ENCODE results near the gene BSN.
"Not testable (repeated sequence)": the region's sequence is repeated elsewhere in the genome, so short reads cannot be mapped to it uniquely, and the experiment has no call there.

The BSN gene

GRCh38 chr3:49688338-49689045 is 134.2 kb downstream of the BSN start:
- Histone ChIP-seq H3K9ac (ENCODE audit: low read depth in 1 of 2, low read length in 2 of 2) (peak overlapping the region; percentile 63 to 87), H3K36me3 (ENCODE audit: control insufficient read depth in 1 of 2, insufficient read depth in 2 of 2, low read length in 2 of 2) (peaks cover 5 to 11% of the 10 kb centered on the region in 2 donors), H3K4me1 (ENCODE audit: control insufficient read depth in 1 of 2, insufficient read depth in 2 of 2, low read length in 2 of 2) (peaks cover 0 to 35% of the 10 kb centered on the region in 2 donors), H3K4me3 (ENCODE audit: low read depth in 1 of 2, low read length in 2 of 2) (peak overlapping the region; percentile 75 to 96)
- not testable (repeated sequence) for H3K27ac ChIP-seq (ENCODE audit: low read depth, low read length); H3K27me3 ChIP-seq (ENCODE audit: control insufficient read depth in 1 of 2, insufficient read depth in 2 of 2, low read length in 2 of 2); H3K9me3 ChIP-seq (ENCODE audit: control insufficient read depth in 1 of 2, low read length in 2 of 2)

DNA sequence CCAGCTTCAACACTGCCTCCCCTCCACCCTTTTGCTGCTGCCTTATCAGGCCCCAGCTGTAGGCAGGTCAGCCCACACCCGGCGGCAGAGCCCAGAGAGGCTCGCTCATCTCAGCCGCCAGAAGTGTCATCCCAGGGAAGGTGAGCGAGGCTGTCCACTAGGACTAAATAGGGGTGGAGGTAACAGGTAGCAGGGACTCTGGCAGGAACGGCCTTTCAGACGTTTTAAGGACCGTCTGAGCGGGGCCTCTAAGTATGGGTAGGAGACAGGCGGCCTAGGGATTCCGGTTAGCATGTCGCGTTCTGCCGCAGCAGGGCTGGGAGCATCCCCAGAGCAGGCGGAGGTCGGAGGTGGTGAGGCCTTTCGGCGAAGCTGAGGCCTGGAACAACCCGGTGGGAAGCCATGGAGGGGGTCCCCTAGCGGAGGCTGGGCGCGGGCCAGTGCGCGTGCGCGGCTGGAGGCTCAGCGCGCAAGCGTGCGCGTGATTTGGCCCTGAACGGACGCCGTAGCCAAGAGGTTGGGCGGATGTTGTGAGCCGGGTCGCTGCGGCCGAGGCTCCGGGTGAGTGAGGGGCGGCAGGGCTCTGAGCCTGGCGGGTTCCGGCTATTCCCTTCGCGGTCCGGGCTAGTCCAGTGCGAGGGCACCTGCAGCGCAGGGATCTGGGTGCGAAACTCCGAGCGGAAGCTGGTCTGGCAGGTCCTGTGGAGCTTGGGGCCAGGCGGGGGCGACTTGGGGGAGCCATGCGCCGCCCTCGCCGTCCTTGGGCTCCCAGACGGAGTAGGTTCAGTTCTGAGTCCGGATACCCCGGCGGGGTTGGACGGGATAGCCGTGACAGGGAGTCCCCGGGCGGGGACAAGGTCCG is 135.0 kb downstream of the BSN start, which contains the start of the genes MST1 and RNF123:
Gene MST1, minus strand, starts transcription at position 429 of the 862 bp plus-strand sequence. CDS start 783 bp downstream, outside the sequence.
Gene RNF123, plus strand, starts transcription at position 512 of the 862 bp plus-strand sequence. CDS start 1,609 bp downstream, outside the sequence.
- H3K27me3 ChIP-seq (ENCODE audit: control insufficient read depth in 1 of 2, insufficient read depth in 2 of 2, low read length in 2 of 2) = no peaks in the 10 kb centered on the region

DNA sequence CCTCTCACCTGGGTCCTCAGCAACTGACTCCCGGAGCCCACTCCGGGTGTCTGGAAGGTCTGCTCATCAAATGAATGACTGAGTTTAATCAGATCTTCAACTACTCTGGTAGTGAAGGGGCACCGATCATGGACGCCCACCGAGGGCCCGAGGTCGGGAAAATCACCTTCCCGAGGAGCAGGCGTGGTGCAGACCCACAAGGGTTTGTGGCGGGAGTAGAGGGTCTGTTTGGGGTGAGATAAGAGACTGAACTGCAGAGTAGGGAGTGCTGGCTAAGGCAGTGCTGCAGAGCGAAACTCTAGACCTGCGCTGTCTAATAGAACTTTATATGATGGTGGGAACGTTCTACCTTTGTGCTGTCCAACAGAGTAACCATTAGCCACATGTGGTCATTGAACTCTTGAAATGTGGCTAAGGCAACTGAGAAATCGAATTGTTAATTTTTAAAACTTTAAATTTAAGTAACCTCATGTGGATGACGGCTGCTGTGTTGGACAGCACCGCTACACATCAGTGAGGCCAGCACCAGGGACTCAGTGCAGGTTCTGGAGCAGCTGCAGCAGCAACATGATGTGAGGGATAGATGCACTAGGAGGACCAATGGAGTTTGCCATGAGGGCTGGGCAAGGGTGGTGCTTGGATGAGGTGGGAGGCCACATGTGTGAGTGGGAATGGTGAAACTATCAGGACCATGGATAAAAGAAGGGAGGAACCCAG is 135.8 kb downstream of the BSN start:
- not testable (repeated sequence) for H3K27me3 ChIP-seq (ENCODE audit: control insufficient read depth in 1 of 2, insufficient read depth in 2 of 2, low read length in 2 of 2); H3K9me3 ChIP-seq (ENCODE audit: control insufficient read depth in 1 of 2, low read length in 2 of 2); H3K36me3 ChIP-seq (ENCODE audit: control insufficient read depth in 1 of 2, insufficient read depth in 2 of 2, low read length in 2 of 2); H3K27ac ChIP-seq (ENCODE audit: low read depth, low read length)
- Histone ChIP-seq H3K9ac (ENCODE audit: low read depth in 1 of 2, low read length in 2 of 2) (peak overlapping the region; percentile 63 to 87), H3K4me3 (ENCODE audit: low read depth in 1 of 2, low read length in 2 of 2) (peak overlapping the region; percentile 75 to 96), H3K4me1 (ENCODE audit: control insufficient read depth in 1 of 2, insufficient read depth in 2 of 2, low read length in 2 of 2) (peaks cover 0 to 35% of the 10 kb centered on the region in 2 donors)

More for the DNA sequence above, 135.0 kb downstream of the BSN start, which contains the start of the genes MST1 and RNF123:
- H3K9ac ChIP-seq (ENCODE audit: low read depth in 1 of 2, low read length in 2 of 2) = peak within 1 kb of the TSS; percentile 63 to 87
- no peaks in the 10 kb centered on the region for H3K9me3 ChIP-seq (ENCODE audit: control insufficient read depth in 1 of 2, low read length in 2 of 2)
- peak within 1 kb of the TSS; percentile 75 to 96 for H3K4me3 ChIP-seq (ENCODE audit: low read depth in 1 of 2, low read length in 2 of 2)
- H3K27ac ChIP-seq (ENCODE audit: low read depth, low read length) = peak within 1 kb of the TSS; percentile 60
- H3K4me1 ChIP-seq (ENCODE audit: control insufficient read depth in 1 of 2, insufficient read depth in 2 of 2, low read length in 2 of 2) = peaks cover 0 to 35% of the 10 kb centered on the region in 2 donors
- H3K36me3 ChIP-seq (ENCODE audit: control insufficient read depth in 1 of 2, insufficient read depth in 2 of 2, low read length in 2 of 2) = peaks cover 0 to 5% of the 10 kb centered on the region in 2 donors

DNA sequence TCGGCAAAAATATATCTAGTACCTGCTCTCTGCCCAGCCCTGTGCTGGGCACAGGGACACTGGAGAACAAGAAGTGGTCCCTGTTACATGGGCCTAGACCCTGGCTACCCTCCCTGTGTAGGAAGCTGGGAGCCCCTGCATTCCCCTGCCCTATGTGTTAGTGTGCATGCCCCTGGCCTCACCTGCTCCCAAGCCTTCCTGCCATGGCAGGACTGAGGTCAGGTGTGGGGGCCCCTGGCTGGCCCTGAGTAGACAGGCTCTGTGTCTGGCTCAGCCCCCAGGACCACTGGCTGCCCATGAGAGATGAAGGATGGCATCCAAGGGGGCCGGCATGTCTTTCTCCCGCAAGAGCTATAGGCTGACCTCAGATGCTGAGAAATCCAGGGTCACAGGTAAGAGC is 136.6 kb downstream of the BSN start:
- H3K4me1 ChIP-seq (ENCODE audit: control insufficient read depth in 1 of 2, insufficient read depth in 2 of 2, low read length in 2 of 2) = peaks cover 0 to 35% of the 10 kb centered on the region in 2 donors
- H3K9ac ChIP-seq (ENCODE audit: low read depth in 1 of 2, low read length in 2 of 2) = peak overlapping the region in 1 of 2 donors; percentile 38
- H3K9me3 ChIP-seq (ENCODE audit: control insufficient read depth in 1 of 2, low read length in 2 of 2) = not testable (repeated sequence)

DNA sequence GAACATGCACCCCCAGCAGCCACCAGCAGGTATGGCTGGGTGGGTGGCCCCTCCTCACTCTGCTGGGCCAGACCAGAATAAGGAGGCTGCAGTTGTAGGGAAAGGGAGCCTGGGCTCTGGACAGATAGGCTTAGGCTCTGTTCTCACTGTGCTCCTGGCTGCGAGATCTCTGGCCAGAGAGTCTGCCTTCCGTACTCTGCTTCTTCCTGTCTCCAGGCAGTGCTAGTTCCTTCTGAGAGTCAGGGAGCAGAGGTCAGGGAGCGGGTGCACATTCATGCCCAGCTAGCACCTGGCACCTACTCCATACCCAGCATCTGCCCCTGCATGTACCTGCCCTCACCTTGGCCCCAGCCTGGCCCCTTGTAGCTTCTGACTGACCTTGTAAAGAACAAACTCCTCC is 137.2 kb downstream of the BSN start:
- H3K9me3 ChIP-seq (ENCODE audit: control insufficient read depth in 1 of 2, low read length in 2 of 2); H3K36me3 ChIP-seq (ENCODE audit: control insufficient read depth in 1 of 2, insufficient read depth in 2 of 2, low read length in 2 of 2); H3K27ac ChIP-seq (ENCODE audit: low read depth, low read length); H3K27me3 ChIP-seq (ENCODE audit: control insufficient read depth in 1 of 2, insufficient read depth in 2 of 2, low read length in 2 of 2); H3K4me3 ChIP-seq (ENCODE audit: low read depth in 1 of 2, low read length in 2 of 2): not testable (repeated sequence)
- Histone ChIP-seq H3K9ac (ENCODE audit: low read depth in 1 of 2, low read length in 2 of 2) (peak overlapping the region in 1 of 2 donors; percentile 38), H3K4me1 (ENCODE audit: control insufficient read depth in 1 of 2, insufficient read depth in 2 of 2, low read length in 2 of 2) (peaks cover 0 to 35% of the 10 kb centered on the region in 2 donors)

More for the DNA sequence above, 136.6 kb downstream of the BSN start:
- not testable (repeated sequence) for H3K27ac ChIP-seq (ENCODE audit: low read depth, low read length); H3K27me3 ChIP-seq (ENCODE audit: control insufficient read depth in 1 of 2, insufficient read depth in 2 of 2, low read length in 2 of 2); H3K36me3 ChIP-seq (ENCODE audit: control insufficient read depth in 1 of 2, insufficient read depth in 2 of 2, low read length in 2 of 2)
- H3K4me3 ChIP-seq (ENCODE audit: low read depth in 1 of 2, low read length in 2 of 2) = peak overlapping the region; percentile 13 to 21

DNA sequence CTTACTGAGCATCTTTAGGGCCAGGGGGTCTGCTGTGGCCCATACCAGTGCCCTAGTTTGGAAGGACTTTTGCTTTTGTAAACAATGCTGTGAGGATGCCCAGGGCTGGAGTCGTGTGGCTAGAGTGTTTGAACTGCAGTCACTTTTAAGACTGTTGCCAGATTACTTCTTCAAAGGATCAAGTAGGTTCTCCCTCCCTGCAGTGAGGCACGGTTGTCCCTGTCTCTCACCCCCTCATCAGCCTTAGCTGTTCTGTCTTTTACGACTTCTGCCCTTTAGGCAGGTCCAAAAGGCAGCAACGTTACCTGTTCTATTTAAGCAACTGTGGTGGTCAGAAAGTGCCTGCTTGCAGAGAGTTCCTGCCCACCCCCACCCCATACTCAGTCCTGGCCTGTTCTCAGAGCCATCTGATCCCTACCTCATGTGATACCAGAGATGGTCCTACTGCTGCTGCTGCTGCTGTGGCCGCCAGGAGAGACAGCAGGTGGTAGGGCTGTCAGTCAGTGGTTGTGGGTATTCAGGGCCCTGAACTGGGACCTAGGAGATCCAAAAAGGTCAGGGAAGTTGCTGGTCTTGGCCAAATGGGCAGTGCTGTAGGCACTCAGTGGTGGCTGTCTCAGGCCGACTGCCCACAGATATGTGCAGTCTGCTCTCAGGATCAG is 140.3 kb downstream of the BSN start:
- Histone ChIP-seq H3K4me1 (ENCODE audit: control insufficient read depth in 1 of 2, insufficient read depth in 2 of 2, low read length in 2 of 2) (peaks cover 0 to 19% of the 10 kb centered on the region in 2 donors), H3K36me3 (ENCODE audit: control insufficient read depth in 1 of 2, insufficient read depth in 2 of 2, low read length in 2 of 2) (peaks cover 3 to 23% of the 10 kb centered on the region in 2 donors)
- H3K4me3 ChIP-seq (ENCODE audit: low read depth in 1 of 2, low read length in 2 of 2); H3K9ac ChIP-seq (ENCODE audit: low read depth in 1 of 2, low read length in 2 of 2); H3K27ac ChIP-seq (ENCODE audit: low read depth, low read length); H3K27me3 ChIP-seq (ENCODE audit: control insufficient read depth in 1 of 2, insufficient read depth in 2 of 2, low read length in 2 of 2); H3K9me3 ChIP-seq (ENCODE audit: control insufficient read depth in 1 of 2, low read length in 2 of 2): not testable (repeated sequence)

- H3K9me3 ChIP-seq (ENCODE audit: control insufficient read depth in 1 of 2, low read length in 2 of 2); H3K4me3 ChIP-seq (ENCODE audit: low read depth in 1 of 2, low read length in 2 of 2); H3K27me3 ChIP-seq (ENCODE audit: control insufficient read depth in 1 of 2, insufficient read depth in 2 of 2, low read length in 2 of 2); H3K9ac ChIP-seq (ENCODE audit: low read depth in 1 of 2, low read length in 2 of 2); H3K27ac ChIP-seq (ENCODE audit: low read depth, low read length): not testable (repeated sequence)
- Histone ChIP-seq H3K36me3 (ENCODE audit: control insufficient read depth in 1 of 2, insufficient read depth in 2 of 2, low read length in 2 of 2) (peaks cover 11 to 33% of the 10 kb centered on the region in 2 donors), H3K4me1 (ENCODE audit: control insufficient read depth in 1 of 2, insufficient read depth in 2 of 2, low read length in 2 of 2) (peaks cover 0 to 12% of the 10 kb centered on the region in 2 donors)
Measured at GRCh38 chr3:49695350-49696015, 141.2 kb downstream of the BSN start.

- Histone ChIP-seq H3K27me3 (ENCODE audit: control insufficient read depth in 1 of 2, insufficient read depth in 2 of 2, low read length in 2 of 2) (no peaks in the 10 kb centered on the region), H3K9ac (ENCODE audit: low read depth in 1 of 2, low read length in 2 of 2) (no peak overlapping the region), H3K4me3 (ENCODE audit: low read depth in 1 of 2, low read length in 2 of 2) (no peak overlapping the region), H3K9me3 (ENCODE audit: control insufficient read depth in 1 of 2, low read length in 2 of 2) (no peaks in the 10 kb centered on the region), H3K27ac (ENCODE audit: low read depth, low read length) (no peak overlapping the region), H3K36me3 (ENCODE audit: control insufficient read depth in 1 of 2, insufficient read depth in 2 of 2, low read length in 2 of 2) (peaks cover 41 to 61% of the 10 kb centered on the region in 2 donors), H3K4me1 (ENCODE audit: control insufficient read depth in 1 of 2, insufficient read depth in 2 of 2, low read length in 2 of 2) (no peaks in the 10 kb centered on the region)
Measured at GRCh38 chr3:49699281-49699979, 145.2 kb downstream of the BSN start.

GRCh38 chr3:49700014-49700413 is 145.7 kb downstream of the BSN start:
- no peak overlapping the region for H3K27ac ChIP-seq (ENCODE audit: low read depth, low read length)
- H3K9ac ChIP-seq (ENCODE audit: low read depth in 1 of 2, low read length in 2 of 2) = no peak overlapping the region
- no peaks in the 10 kb centered on the region for H3K4me1 ChIP-seq (ENCODE audit: control insufficient read depth in 1 of 2, insufficient read depth in 2 of 2, low read length in 2 of 2)
- no peak overlapping the region for H3K4me3 ChIP-seq (ENCODE audit: low read depth in 1 of 2, low read length in 2 of 2)
- H3K9me3 ChIP-seq (ENCODE audit: control insufficient read depth in 1 of 2, low read length in 2 of 2) = no peaks in the 10 kb centered on the region
- no peaks in the 10 kb centered on the region for H3K27me3 ChIP-seq (ENCODE audit: control insufficient read depth in 1 of 2, insufficient read depth in 2 of 2, low read length in 2 of 2)
- peaks cover 45 to 67% of the 10 kb centered on the region in 2 donors for H3K36me3 ChIP-seq (ENCODE audit: control insufficient read depth in 1 of 2, insufficient read depth in 2 of 2, low read length in 2 of 2)

All from duodenal mucosa (tissue), 2 donors.